HG03095 (cell line): ENCODE results near the gene STK32C.

Experiments
- ATAC-seq: cut with Tn5 transposase; IDR thresholded peaks from one replicate; pipeline ENCODE4 v1.9.1; 2021; ENCODE audit warnings: moderate library complexity; ENCODE audit not compliant: unreplicated experiment

Gene STK32C

GRCh38 chr10:132202070-132202970 is 105.4 kb downstream of the STK32C start:
- ATAC-seq = no peak

GRCh38 chr10:132201111-132201969 is 106.4 kb downstream of the STK32C start:
- ATAC-seq = no peak

GRCh38 chr10:132200344-132201110 is 107.2 kb downstream of the STK32C start:
- ATAC-seq = no peak

- ATAC-seq = no peak
These were observed 107.9 kb downstream of the STK32C start for GRCh38 chr10:132199854-132200311.

GRCh38 chr10:132199268-132199853 is 108.4 kb downstream of the STK32C start:
- no peak for ATAC-seq

- no peak for ATAC-seq
These were observed 109.2 kb downstream of the STK32C start for GRCh38 chr10:132198381-132199181.

- no peak for ATAC-seq
These were observed 109.7 kb downstream of the STK32C start for GRCh38 chr10:132198068-132198370.

- ATAC-seq = no peak
These were observed 110.3 kb downstream of the STK32C start for GRCh38 chr10:132197271-132198067.

GRCh38 chr10:132196178-132197113 is 111.3 kb downstream of the STK32C start:
- no peak for ATAC-seq

GRCh38 chr10:132195366-132196075 is 112.2 kb downstream of the STK32C start:
- no peak for ATAC-seq

GRCh38 chr10:132194726-132195125 is 113.0 kb downstream of the STK32C start:
- no peak for ATAC-seq

- ATAC-seq = no peak
These were observed 113.7 kb downstream of the STK32C start for GRCh38 chr10:132193907-132194552.

GRCh38 chr10:132192991-132193665 is 114.6 kb downstream of the STK32C start:
- ATAC-seq = no peak

- no peak for ATAC-seq
These were observed 115.4 kb downstream of the STK32C start for GRCh38 chr10:132192076-132192975.

GRCh38 chr10:132189810-132190422 is 117.8 kb downstream of the STK32C start:
- no peak for ATAC-seq
